Loucy (cell line): Measurements from ENCODE around the gene UBASH3A.

Experiments
- EZH2phosphoT487 ChIP-seq: fragments of 200-600 bp; IDR thresholded peaks from 2 replicates; pipeline ENCODE4 v1.6.1; 2018; ENCODE audit warnings: antibody characterized with exemption, mild to moderate bottlenecking, moderate library complexity, borderline replicate concordance
- TF ChIP-seq, protein P1 (sequence below): fragments of 200-600 bp; sonication (generic); conservative IDR thresholded peaks from 2 replicates; pipeline ENCODE4 v1.5.1; 2014; ENCODE audit warnings: mild to moderate bottlenecking, antibody characterized with exemption, low read length

DNA sequence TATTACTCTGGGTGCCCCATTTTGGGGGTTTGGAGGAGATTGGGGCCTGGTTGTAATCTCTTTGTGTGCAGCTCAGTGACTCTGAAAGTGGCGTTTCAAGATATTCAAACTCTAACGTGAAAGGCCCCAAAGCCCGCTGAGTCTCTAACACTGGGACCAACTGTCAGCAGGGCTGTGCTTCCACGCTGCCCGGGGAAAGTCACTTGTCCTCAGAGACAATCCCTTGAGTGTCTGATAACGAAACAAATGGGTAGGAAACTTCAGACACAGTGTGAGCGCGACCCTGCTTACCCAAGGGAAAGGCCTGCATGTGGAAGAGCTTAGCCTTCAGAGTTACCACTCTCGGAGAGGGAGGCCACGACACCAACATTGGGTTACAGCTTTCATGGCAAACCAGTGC is 837 bp downstream of the UBASH3A start:
- TF ChIP-seq EZH2phosphoT487, result no peak
- TF ChIP-seq, protein P1, sequence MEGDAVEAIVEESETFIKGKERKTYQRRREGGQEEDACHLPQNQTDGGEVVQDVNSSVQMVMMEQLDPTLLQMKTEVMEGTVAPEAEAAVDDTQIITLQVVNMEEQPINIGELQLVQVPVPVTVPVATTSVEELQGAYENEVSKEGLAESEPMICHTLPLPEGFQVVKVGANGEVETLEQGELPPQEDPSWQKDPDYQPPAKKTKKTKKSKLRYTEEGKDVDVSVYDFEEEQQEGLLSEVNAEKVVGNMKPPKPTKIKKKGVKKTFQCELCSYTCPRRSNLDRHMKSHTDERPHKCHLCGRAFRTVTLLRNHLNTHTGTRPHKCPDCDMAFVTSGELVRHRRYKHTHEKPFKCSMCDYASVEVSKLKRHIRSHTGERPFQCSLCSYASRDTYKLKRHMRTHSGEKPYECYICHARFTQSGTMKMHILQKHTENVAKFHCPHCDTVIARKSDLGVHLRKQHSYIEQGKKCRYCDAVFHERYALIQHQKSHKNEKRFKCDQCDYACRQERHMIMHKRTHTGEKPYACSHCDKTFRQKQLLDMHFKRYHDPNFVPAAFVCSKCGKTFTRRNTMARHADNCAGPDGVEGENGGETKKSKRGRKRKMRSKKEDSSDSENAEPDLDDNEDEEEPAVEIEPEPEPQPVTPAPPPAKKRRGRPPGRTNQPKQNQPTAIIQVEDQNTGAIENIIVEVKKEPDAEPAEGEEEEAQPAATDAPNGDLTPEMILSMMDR, result no peak
